Coronary artery (tissue), 2 donors: ENCODE results near the gene RIPOR1.
A peak's percentile ranks its signal among the peaks of the same experiment; 100 is the strongest.

Experiments
- DNase-seq: peaks from one replicate; pipeline ENCODE4 v3.0.0-alpha.2; 2017; ENCODE audit warnings: low spot score
- H3K27ac ChIP-seq, 2 donors: fragments of 200-600 bp; sonication (generic); one replicate each; pipeline ENCODE4 v1.5.1; 2016 to 2019
- H3K4me3 ChIP-seq: fragments of 200-600 bp; sonication (generic); 2 replicates; pipeline ENCODE4 v1.5.1; 2016; ENCODE audit warnings: mild to moderate bottlenecking, moderate library complexity
- CTCF ChIP-seq: fragments of 200-600 bp; sonication (generic); IDR thresholded peaks from one replicate; pipeline ENCODE4 v1.5.1; 2019; ENCODE audit warnings: antibody characterized with exemption

The RIPOR1 gene

GRCh38 chr16:67551972-67552371, 23.3 kb downstream of the RIPOR1 start:
- TF ChIP-seq CTCF: no peak
- H3K4me3 ChIP-seq: no peak overlapping the region
- no peak for DNase-seq
- no peak overlapping the region for H3K27ac ChIP-seq

DNA sequence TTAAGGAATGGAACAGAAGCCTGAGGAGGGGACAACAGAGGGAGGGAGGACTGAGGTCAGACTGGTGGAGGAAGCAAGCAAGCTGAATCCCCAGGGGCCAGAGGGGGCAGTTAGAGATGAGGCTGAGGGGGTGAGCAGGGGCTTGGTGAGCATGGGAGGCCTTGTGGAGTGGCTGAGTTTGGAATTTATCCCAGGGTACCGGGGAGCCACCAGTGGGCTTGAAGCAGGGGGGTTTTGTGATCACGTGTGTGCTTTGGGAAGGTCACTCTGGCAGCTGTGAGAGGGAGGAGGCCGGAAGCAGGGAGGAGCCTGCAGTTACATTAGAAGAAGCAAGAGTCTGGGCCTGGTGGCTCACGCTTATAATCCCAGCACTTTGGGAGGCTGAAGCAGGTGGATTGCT, 23.8 kb downstream of the RIPOR1 start:
- no peak for TF ChIP-seq CTCF
- DNase-seq: no peak
- H3K27ac ChIP-seq: no peak overlapping the region

DNA sequence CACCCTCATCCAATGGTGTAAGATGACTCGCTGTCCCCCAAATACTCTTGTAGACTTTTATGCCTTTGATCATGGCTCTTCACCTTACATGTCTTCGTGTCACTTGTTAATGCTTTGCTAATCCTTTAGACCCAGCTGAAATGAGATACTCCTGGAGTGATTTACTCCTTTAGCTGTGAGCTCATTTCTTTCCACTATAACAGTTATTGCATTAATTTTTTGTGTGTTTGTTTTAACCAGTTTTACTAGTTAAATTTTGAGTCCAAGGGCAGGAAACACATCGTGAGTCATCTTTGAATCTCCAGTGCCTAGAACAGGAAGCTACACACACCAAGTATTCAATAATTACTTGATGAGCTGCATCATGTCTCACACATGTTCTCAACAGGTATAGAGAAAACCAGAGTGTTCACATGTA, 27.2 kb downstream of the RIPOR1 start:
- no peak for TF ChIP-seq CTCF
- no peak overlapping the region for H3K27ac ChIP-seq
- DNase-seq: no peak
- no peak overlapping the region for H3K4me3 ChIP-seq

More for the DNA sequence above, 23.8 kb downstream of the RIPOR1 start:
- no peak overlapping the region for H3K4me3 ChIP-seq

GRCh38 chr16:67558859-67559258, 30.2 kb downstream of the RIPOR1 start:
- no peak for TF ChIP-seq CTCF
- H3K27ac ChIP-seq: no peak overlapping the region
- H3K4me3 ChIP-seq: no peak overlapping the region
- DNase-seq: no peak

DNA sequence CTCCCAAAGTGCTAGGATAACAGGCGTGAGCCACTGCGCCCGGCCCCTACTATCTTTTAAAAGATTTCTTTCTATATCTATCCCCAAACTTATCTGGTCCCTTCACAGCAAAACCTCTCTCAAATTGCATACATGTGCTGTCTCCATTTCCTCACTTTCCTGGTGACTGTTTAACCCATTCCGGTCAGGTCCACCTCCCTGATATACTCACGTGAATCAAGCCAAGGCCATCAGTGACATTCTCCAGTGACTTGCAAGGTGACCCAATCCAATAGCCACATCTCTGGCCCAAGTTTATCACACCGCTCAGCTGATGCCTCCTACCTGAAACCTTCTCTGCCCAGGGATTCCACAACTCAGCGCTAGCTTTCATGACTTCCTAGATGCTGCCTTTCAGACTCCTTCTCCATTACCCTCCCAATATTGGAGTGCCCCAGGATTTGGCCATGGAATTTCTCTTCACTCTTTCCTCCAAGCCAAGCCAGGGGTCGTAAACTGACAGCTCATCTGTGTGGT, 32.3 kb downstream of the RIPOR1 start:
- Histone ChIP-seq H3K27ac (peak overlapping the region in 1 of 2 donors; percentile 99), H3K4me3 (peak overlapping the region; percentile 98)
- no peak for TF ChIP-seq CTCF
- DNase-seq: no peak

- Histone ChIP-seq H3K4me3 (peak overlapping the region; percentile 98), H3K27ac (peak overlapping the region; percentile 94 to 99)
- no peak for TF ChIP-seq CTCF
- peak; percentile 74 for DNase-seq
These were observed 32.8 kb downstream of the RIPOR1 start for GRCh38 chr16:67561501-67561823.

DNA sequence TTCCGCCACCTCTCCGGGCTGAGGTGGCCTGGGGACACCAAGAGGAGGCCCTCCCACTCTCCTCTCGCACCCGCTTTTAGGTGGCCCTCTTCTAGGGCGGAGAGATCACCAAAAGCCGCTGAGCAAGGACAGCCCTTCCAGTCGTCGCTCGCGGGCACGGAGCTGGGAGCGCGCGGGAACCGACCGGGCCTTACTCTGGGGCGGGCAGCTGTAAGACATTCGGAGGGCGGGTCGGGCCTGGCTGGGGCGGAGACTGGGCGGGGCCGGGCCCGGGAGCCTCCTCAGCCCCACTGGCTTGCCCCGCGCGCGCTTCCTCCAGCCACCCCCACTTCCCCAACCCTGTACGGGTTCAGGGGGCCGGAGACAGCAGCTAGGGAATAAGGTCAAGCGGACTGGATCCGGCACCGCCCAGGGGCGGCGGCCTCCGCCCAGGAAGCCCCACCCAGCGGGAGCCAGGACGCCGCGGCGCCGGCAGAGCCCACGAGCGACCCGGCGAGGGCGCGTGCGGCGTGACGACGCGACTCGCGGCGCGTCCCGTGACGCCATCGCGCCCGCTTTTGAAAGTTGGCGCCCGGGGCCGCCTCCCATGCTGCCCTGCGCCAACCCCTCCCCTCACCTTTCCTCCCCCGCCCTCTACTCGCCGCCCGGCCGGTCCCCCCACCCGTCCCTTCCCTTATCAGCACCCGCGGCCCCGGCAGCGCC, 33.3 kb downstream of the RIPOR1 start:
- Histone ChIP-seq H3K4me3 (peak overlapping the region; percentile 98), H3K27ac (peak overlapping the region; percentile 94 to 99)
- TF ChIP-seq CTCF: no peak
- DNase-seq: peak; percentile 98
